Stimulated activated CD4-positive, alpha-beta T cell treated with anti-CD3 and anti-CD28 coated beads, TNF-alpha, amount 100 ng/mL, for 4 hours (primary cell): ENCODE results near the gene C14orf132.
"Not testable (repeated sequence)": the region's sequence is repeated elsewhere in the genome, so short reads cannot be mapped to it uniquely, and the experiment has no call there.

Experiments
- DNase-seq, 3 experiments: peaks; one replicate each; pipeline ENCODE4 v3.0.0-alpha.2; 2020; ENCODE audit warnings: low read depth in 3 of 3

The C14orf132 gene

GRCh38 chr14:96038920-96039632 lies at the start of gene C14orf132:
TSS of gene C14orf132 (plus strand) at chr14:96039362. CDS start at chr14:96039501, 139 bp downstream.
- peak; percentile 33 to 43 (median 35) for DNase-seq

- no peak for DNase-seq
These were observed 45.2 kb upstream of the C14orf132 start for GRCh38 chr14:95993768-95994592.

GRCh38 chr14:95994593-95994928 lies 44.6 kb upstream of the C14orf132 start:
- DNase-seq: no peak

GRCh38 chr14:95998656-95999055 lies 40.5 kb upstream of the C14orf132 start:
- no peak for DNase-seq

- no peak for DNase-seq
These were observed 37.2 kb upstream of the C14orf132 start for GRCh38 chr14:96001866-96002497.

GRCh38 chr14:96002498-96002884 lies 36.7 kb upstream of the C14orf132 start:
- DNase-seq: no peak

- DNase-seq: no peak
These were observed 28.0 kb upstream of the C14orf132 start for GRCh38 chr14:96011131-96011530.

GRCh38 chr14:96011607-96012006 lies 27.6 kb upstream of the C14orf132 start:
- no peak for DNase-seq

- DNase-seq: not testable (repeated sequence)
These were observed 26.4 kb upstream of the C14orf132 start for GRCh38 chr14:96012757-96013156.

- no peak for DNase-seq
These were observed 25.0 kb upstream of the C14orf132 start for GRCh38 chr14:96014176-96014575.

- no peak for DNase-seq
These were observed 22.5 kb upstream of the C14orf132 start for GRCh38 chr14:96016501-96017160.

- no peak for DNase-seq
These were observed 21.3 kb upstream of the C14orf132 start for GRCh38 chr14:96017882-96018281.

GRCh38 chr14:96027431-96028355 lies 11.5 kb upstream of the C14orf132 start:
- no peak for DNase-seq

GRCh38 chr14:96029089-96029645 lies 10.0 kb upstream of the C14orf132 start:
- no peak for DNase-seq

- DNase-seq: no peak
These were observed 8.9 kb upstream of the C14orf132 start for GRCh38 chr14:96030108-96030760.

- no peak for DNase-seq
These were observed 7.5 kb upstream of the C14orf132 start for GRCh38 chr14:96031691-96032090.

- no peak for DNase-seq
These were observed 3.7 kb upstream of the C14orf132 start for GRCh38 chr14:96035456-96035855.

- DNase-seq: no peak
These were observed 1.1 kb upstream of the C14orf132 start for GRCh38 chr14:96037891-96038557.

- DNase-seq: no peak
These were observed 623 bp upstream of the C14orf132 start for GRCh38 chr14:96038558-96038919.
